K562 (cell line): Measurements from ENCODE around the gene VPS13D.

ENCODE experiments used
- ATF2 ChIP-seq: sonication (generic); formaldehyde crosslinking; IDR thresholded peaks from 2 replicates; pipeline ENCODE4 v1.8.1; 2022; ENCODE audit warnings: missing genetic modification reagents
- CREM ChIP-seq: IDR thresholded peaks from 2 replicates; pipeline ENCODE4 v1.6.1; 2014; ENCODE audit warnings: antibody characterized with exemption, low read depth
- KDM4B ChIP-seq, 2 experiments: fragments of 450-650 bp in 1 of 2; sonication (generic) in 1 of 2; IDR thresholded peaks; 2 replicates each; pipeline ENCODE4 v1.6.1; 2016 to 2017; ENCODE audit warnings: borderline replicate concordance in 2 of 2, antibody characterized with exemption in 1 of 2, low read depth in 1 of 2, mild to moderate bottlenecking in 1 of 2
- NR3C1 ChIP-seq: sonication (generic); formaldehyde crosslinking; IDR thresholded peaks from 2 replicates; pipeline ENCODE4 v1.8.1; 2022; ENCODE audit warnings: missing genetic modification reagents
- POLR2A ChIP-seq: fragments of 450-650 bp; conservative IDR thresholded peaks from 2 replicates; pipeline ENCODE4 v1.6.1; 2016
- POLR2H ChIP-seq: IDR thresholded peaks from 2 replicates; pipeline ENCODE4 v1.6.1; 2016; ENCODE audit warnings: missing genetic modification characterization, low read depth, mild to moderate bottlenecking, control low read depth, missing compliant biosample characterization, moderate library complexity
- SIN3B ChIP-seq: fragments of 450-650 bp; IDR thresholded peaks from 2 replicates; pipeline ENCODE4 v1.6.1; 2017; ENCODE audit warnings: low read depth, mild to moderate bottlenecking, moderate library complexity
- STAT5B ChIP-seq: fragments of 250-450 bp; sonication (Bioruptor Pico); IDR thresholded peaks from 2 replicates; pipeline ENCODE4 v1.8.0; 2021; ENCODE audit warnings: mild to moderate bottlenecking, inconsistent platforms
- THRA ChIP-seq: fragments of 450-650 bp; IDR thresholded peaks from 2 replicates; pipeline ENCODE4 v1.6.1; 2017; ENCODE audit warnings: mild to moderate bottlenecking, moderate library complexity
- TF ChIP-seq, protein P1 (sequence below): sonication (generic); formaldehyde crosslinking; IDR thresholded peaks from 2 replicates; pipeline ENCODE4 v1.8.1; 2023; ENCODE audit warnings: missing genetic modification reagents, mild to moderate bottlenecking, borderline replicate concordance
- TF ChIP-seq, protein P2 (sequence below): sonication (generic); formaldehyde crosslinking; IDR thresholded peaks from 2 replicates; pipeline ENCODE4 v1.5.0; 2020; ENCODE audit warnings: missing genetic modification reagents
- TF ChIP-seq, protein P3 (sequence below), 3 experiments: IDR thresholded peaks in 2 of 3; conservative IDR thresholded peaks in 1 of 3; 2 replicates each; pipeline ENCODE4 v1.5.1; 2011 to 2012; ENCODE audit warnings: low read length in 3 of 3, mild to moderate bottlenecking in 3 of 3, control low read depth in 2 of 3, improper control_type of control experiment in 1 of 3, inconsistent platforms in 1 of 3, low read depth in 1 of 3, mixed read lengths in 1 of 3, moderate library complexity in 1 of 3; ENCODE audit not compliant: insufficient read depth in 2 of 3
- TF ChIP-seq, protein P4 (sequence below): fragments of 450-650 bp; formaldehyde crosslinking; IDR thresholded peaks from 2 replicates; pipeline ENCODE4 v1.4.0; 2022; ENCODE audit warnings: mild to moderate bottlenecking, moderate library complexity

DNA sequence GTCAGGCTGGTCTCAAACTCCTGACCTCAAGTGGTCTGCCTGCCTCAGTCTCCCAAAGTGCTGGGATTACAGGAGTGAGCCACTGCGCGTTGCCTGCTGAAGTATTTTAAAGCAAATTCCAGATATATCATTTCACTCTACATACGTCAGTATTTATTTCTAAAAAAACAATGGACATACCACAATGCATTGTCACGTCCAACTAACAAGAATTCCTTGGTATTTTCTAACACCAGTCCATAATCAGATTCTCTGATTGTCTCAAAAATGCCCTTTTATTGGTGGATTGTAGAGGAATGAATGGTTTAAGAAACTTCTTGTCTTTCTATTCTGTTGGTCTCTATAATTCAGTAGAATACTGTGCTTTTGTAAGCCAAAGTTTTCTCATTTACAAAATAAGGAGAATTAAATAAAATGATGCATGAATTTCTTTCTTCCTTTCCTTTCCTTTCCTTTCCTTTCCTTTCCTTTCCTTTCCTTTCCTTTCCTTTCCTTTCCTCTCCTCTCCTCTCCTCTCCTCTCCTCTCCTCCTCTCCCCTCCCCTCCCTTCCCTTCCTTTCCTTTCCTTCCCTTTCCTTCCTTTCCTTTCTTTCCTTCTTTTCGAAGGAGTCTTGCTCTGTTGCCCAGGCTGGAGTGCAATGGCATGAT is 55.8 kb downstream of the VPS13D start:
- TF ChIP-seq POLR2A = no peak
- TF ChIP-seq SIN3B = no peak
- no peak for TF ChIP-seq KDM4B (IDR thresholded peaks at IDR 0.05; ENCODE audit: borderline replicate concordance in 2 of 2, low read depth in 1 of 2)
- TF ChIP-seq THRA = no peak
- TF ChIP-seq, protein P1, sequence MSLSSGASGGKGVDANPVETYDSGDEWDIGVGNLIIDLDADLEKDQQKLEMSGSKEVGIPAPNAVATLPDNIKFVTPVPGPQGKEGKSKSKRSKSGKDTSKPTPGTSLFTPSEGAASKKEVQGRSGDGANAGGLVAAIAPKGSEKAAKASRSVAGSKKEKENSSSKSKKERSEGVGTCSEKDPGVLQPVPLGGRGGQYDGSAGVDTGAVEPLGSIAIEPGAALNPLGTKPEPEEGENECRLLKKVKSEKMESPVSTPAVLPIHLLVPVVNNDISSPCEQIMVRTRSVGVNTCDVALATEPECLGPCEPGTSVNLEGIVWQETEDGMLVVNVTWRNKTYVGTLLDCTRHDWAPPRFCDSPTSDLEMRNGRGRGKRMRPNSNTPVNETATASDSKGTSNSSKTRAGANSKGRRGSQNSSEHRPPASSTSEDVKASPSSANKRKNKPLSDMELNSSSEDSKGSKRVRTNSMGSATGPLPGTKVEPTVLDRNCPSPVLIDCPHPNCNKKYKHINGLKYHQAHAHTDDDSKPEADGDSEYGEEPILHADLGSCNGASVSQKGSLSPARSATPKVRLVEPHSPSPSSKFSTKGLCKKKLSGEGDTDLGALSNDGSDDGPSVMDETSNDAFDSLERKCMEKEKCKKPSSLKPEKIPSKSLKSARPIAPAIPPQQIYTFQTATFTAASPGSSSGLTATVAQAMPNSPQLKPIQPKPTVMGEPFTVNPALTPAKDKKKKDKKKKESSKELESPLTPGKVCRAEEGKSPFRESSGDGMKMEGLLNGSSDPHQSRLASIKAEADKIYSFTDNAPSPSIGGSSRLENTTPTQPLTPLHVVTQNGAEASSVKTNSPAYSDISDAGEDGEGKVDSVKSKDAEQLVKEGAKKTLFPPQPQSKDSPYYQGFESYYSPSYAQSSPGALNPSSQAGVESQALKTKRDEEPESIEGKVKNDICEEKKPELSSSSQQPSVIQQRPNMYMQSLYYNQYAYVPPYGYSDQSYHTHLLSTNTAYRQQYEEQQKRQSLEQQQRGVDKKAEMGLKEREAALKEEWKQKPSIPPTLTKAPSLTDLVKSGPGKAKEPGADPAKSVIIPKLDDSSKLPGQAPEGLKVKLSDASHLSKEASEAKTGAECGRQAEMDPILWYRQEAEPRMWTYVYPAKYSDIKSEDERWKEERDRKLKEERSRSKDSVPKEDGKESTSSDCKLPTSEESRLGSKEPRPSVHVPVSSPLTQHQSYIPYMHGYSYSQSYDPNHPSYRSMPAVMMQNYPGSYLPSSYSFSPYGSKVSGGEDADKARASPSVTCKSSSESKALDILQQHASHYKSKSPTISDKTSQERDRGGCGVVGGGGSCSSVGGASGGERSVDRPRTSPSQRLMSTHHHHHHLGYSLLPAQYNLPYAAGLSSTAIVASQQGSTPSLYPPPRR = no peak
- TF ChIP-seq, protein P2, sequence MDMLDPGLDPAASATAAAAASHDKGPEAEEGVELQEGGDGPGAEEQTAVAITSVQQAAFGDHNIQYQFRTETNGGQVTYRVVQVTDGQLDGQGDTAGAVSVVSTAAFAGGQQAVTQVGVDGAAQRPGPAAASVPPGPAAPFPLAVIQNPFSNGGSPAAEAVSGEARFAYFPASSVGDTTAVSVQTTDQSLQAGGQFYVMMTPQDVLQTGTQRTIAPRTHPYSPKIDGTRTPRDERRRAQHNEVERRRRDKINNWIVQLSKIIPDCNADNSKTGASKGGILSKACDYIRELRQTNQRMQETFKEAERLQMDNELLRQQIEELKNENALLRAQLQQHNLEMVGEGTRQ (CRISPR knock-in tag) = no peak
- TF ChIP-seq POLR2H (tag) = no peak
- TF ChIP-seq STAT5B = no peak
- TF ChIP-seq NR3C1 (CRISPR knock-in tag) = no peak
- no peak for TF ChIP-seq ATF2 (CRISPR knock-in tag)
- TF ChIP-seq CREM = no peak
- TF ChIP-seq, protein P3, sequence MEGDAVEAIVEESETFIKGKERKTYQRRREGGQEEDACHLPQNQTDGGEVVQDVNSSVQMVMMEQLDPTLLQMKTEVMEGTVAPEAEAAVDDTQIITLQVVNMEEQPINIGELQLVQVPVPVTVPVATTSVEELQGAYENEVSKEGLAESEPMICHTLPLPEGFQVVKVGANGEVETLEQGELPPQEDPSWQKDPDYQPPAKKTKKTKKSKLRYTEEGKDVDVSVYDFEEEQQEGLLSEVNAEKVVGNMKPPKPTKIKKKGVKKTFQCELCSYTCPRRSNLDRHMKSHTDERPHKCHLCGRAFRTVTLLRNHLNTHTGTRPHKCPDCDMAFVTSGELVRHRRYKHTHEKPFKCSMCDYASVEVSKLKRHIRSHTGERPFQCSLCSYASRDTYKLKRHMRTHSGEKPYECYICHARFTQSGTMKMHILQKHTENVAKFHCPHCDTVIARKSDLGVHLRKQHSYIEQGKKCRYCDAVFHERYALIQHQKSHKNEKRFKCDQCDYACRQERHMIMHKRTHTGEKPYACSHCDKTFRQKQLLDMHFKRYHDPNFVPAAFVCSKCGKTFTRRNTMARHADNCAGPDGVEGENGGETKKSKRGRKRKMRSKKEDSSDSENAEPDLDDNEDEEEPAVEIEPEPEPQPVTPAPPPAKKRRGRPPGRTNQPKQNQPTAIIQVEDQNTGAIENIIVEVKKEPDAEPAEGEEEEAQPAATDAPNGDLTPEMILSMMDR (IDR thresholded peaks at IDR 0.05 in 2 of 3, conservative IDR thresholded peaks at IDR 0.05 in 1 of 3; ENCODE audit: insufficient read depth in 2 of 3, low read depth in 1 of 3, low read length in 3 of 3) = no peak
- TF ChIP-seq, protein P4, sequence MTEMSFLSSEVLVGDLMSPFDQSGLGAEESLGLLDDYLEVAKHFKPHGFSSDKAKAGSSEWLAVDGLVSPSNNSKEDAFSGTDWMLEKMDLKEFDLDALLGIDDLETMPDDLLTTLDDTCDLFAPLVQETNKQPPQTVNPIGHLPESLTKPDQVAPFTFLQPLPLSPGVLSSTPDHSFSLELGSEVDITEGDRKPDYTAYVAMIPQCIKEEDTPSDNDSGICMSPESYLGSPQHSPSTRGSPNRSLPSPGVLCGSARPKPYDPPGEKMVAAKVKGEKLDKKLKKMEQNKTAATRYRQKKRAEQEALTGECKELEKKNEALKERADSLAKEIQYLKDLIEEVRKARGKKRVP (CRISPR knock-in tag) = no peak
